HUES48 (cell line): ENCODE results near the gene CST6.

Experiments
- H3K27ac ChIP-seq: one replicate; pipeline ENCODE4 v1.7.0; 2013; ENCODE audit warnings: low read depth, low read length, inconsistent platforms
- H3K27me3 ChIP-seq: 2 replicates; pipeline ENCODE4 v1.6.1; 2013; ENCODE audit warnings: mild to moderate bottlenecking, low read length; ENCODE audit not compliant: control insufficient read depth, insufficient read depth
- H3K36me3 ChIP-seq: 2 replicates; pipeline ENCODE4 v1.6.1; 2013; ENCODE audit warnings: low read length; ENCODE audit not compliant: control insufficient read depth, insufficient read depth
- H3K4me1 ChIP-seq: 2 replicates; pipeline ENCODE4 v1.6.1; 2013; ENCODE audit warnings: mild to moderate bottlenecking, low read length; ENCODE audit not compliant: control insufficient read depth, insufficient read depth
- H3K4me3 ChIP-seq: 2 replicates; pipeline ENCODE4 v1.5.1; 2013; ENCODE audit warnings: mild to moderate bottlenecking, low read depth, low read length
- H3K9ac ChIP-seq: 2 replicates; pipeline ENCODE4 v1.6.1; 2013; ENCODE audit warnings: mild to moderate bottlenecking, low read depth, low read length, moderate library complexity
- H3K9me3 ChIP-seq: 2 replicates; pipeline ENCODE4 v1.6.1; 2013; ENCODE audit warnings: low read length; ENCODE audit not compliant: control insufficient read depth, insufficient read depth

The CST6 gene, protein sequence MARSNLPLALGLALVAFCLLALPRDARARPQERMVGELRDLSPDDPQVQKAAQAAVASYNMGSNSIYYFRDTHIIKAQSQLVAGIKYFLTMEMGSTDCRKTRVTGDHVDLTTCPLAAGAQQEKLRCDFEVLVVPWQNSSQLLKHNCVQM

DNA sequence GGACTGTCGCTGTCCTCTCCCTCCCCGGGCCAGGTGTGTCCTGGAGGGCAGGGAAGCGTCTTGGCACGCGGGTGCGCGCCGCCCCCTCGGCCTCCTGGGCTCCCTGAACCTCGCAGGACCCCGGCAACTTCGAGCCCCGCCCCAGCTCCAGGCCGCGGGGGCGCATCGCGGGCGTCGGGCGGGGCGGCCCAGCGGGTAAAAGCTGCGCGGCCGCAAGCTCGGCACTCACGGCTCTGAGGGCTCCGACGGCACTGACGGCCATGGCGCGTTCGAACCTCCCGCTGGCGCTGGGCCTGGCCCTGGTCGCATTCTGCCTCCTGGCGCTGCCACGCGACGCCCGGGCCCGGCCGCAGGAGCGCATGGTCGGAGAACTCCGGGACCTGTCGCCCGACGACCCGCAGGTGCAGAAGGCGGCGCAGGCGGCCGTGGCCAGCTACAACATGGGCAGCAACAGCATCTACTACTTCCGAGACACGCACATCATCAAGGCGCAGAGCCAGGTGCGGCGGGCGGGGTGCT, at the start of gene CST6:
Gene CST6, plus strand, starts transcription at position 224 of the 519 bp plus-strand sequence. Its CDS starts 37 bp downstream, at position 261.
- Histone ChIP-seq H3K4me1 (peaks cover 5% of the 10 kb centered on the region), H3K27me3 (peaks cover 17% of the 10 kb centered on the region), H3K36me3 (no peaks in the 10 kb centered on the region), H3K9me3 (no peaks in the 10 kb centered on the region), H3K27ac (no peak within 1 kb of the TSS), H3K9ac (no peak within 1 kb of the TSS), H3K4me3 (peak within 1 kb of the TSS; percentile 51; the same call in 1 of the 2 replicates)

DNA sequence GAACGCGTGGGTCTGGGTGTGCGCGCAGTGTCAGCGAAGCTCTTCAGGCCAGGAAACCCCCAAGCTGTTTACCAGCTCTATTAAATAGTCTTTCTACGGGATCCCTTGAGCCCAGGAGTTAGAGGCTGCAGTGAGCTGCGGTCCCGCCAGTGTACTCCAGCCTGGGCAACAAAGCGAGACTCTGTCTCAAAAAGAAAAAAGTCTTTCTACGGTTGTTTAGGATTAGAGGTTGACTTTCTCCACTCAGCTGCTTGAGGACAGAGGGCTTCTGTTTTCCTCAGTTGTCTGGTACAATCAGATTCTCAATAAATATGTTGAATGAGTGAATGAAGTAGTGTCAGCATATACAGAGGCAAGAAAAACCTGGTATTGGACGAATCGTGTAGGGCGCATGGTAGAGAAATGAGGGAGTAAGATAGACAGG, 49.7 kb upstream of the CST6 start:
- Histone ChIP-seq H3K4me1 (no peaks in the 10 kb centered on the region), H3K9me3 (no peaks in the 10 kb centered on the region), H3K9ac (peak overlapping the region; percentile 51), H3K27me3 (no peaks in the 10 kb centered on the region), H3K27ac (peak overlapping the region; percentile 86), H3K36me3 (peaks cover 35% of the 10 kb centered on the region), H3K4me3 (peak overlapping the region; percentile 94)

DNA sequence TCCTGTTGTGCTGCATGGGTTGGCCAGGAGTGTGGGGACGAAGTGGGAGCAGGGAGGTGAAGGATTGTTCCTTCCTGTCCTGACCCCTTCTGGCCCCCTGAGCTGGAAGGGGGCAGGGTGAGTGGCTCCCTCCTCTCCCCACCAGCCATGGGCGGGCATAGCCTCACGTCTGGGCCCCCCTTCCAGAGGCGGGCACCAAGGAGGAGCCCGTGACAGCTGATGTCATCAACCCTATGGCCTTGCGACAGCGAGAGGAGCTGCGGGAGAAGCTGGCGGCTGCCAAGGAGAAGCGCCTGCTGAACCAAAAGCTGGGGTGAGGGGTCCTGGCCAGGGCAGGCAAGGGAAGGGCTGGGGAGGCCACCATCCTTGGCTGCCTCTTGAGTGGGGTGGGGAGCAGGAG, 46.9 kb upstream of the CST6 start:
- Histone ChIP-seq H3K36me3 (peaks cover 63% of the 10 kb centered on the region), H3K27me3 (no peaks in the 10 kb centered on the region), H3K27ac (no peak overlapping the region), H3K4me1 (no peaks in the 10 kb centered on the region), H3K9ac (no peak overlapping the region), H3K9me3 (no peaks in the 10 kb centered on the region), H3K4me3 (no peak overlapping the region)

DNA sequence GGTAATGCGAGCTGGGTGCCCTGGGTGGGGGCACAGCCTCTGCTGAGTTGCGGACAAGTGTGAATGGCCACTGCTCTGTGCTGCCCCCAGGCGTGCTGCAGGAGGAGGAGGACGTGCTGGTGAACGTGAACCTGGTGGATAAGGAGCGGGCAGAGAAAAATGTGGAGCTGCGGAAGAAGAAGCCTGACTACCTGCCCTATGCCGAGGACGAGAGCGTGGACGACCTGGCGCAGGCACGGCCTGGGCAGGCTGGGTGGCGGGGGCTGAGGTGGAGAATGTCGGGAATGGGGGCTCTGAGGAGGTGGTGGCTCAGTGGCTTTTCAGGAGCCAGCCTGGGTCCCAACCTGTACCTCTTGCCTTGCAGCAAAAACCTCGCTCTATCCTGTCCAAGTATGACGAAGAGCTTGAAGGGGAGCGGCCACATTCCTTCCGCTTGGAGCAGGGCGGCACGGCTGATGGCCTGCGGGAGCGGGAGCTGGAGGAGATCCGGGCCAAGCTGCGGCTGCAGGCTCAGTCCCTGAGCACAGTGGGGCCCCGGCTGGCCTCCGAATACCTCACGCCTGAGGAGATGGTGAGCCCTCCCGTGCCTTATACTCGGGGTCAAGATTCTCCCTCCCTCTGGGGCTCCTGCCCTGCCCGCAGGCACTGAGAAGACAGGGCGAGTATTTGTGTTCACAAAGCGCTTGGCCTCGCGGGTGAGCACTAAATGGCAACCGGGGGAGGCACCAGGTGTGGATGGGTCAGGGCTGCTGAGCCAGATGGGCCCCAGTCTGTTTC, 45.6 kb upstream of the CST6 start:
- no peaks in the 10 kb centered on the region for H3K4me1 ChIP-seq
- H3K4me3 ChIP-seq = no peak overlapping the region
- H3K27me3 ChIP-seq = no peaks in the 10 kb centered on the region
- H3K36me3 ChIP-seq = peaks cover 69% of the 10 kb centered on the region
- no peak overlapping the region for H3K9ac ChIP-seq
- no peak overlapping the region for H3K27ac ChIP-seq
- H3K9me3 ChIP-seq = no peaks in the 10 kb centered on the region

DNA sequence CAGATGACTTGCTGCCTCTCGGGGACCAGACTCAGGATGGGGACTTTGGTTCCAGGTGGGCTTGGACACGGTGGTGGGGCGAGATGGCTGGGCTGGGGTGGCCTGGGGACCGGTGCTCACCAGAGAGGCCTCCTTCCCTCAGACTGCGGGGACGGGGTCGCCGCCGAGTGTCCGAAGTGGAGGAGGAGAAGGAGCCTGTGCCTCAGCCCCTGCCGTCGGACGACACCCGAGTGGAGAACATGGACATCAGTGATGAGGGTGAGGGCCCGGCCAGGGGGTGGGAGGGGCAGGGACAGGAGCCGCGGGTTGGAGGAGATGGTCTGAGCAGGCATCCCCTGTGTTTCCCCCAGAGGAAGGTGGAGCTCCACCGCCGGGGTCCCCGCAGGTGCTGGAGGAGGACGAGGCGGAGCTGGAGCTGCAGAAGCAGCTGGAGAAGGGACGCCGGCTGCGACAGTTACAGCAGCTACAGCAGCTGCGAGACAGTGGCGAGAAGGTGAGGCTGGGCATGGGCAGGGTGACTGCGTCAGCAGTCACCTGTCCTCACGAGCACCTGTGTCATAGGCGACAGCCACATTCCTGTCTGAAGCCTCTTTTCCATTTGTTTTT, 44.4 kb upstream of the CST6 start:
- H3K9ac ChIP-seq = no peak overlapping the region
- H3K9me3 ChIP-seq = no peaks in the 10 kb centered on the region
- no peaks in the 10 kb centered on the region for H3K27me3 ChIP-seq
- H3K27ac ChIP-seq = no peak overlapping the region
- no peak overlapping the region for H3K4me3 ChIP-seq
- H3K4me1 ChIP-seq = no peaks in the 10 kb centered on the region
- peaks cover 75% of the 10 kb centered on the region for H3K36me3 ChIP-seq

DNA sequence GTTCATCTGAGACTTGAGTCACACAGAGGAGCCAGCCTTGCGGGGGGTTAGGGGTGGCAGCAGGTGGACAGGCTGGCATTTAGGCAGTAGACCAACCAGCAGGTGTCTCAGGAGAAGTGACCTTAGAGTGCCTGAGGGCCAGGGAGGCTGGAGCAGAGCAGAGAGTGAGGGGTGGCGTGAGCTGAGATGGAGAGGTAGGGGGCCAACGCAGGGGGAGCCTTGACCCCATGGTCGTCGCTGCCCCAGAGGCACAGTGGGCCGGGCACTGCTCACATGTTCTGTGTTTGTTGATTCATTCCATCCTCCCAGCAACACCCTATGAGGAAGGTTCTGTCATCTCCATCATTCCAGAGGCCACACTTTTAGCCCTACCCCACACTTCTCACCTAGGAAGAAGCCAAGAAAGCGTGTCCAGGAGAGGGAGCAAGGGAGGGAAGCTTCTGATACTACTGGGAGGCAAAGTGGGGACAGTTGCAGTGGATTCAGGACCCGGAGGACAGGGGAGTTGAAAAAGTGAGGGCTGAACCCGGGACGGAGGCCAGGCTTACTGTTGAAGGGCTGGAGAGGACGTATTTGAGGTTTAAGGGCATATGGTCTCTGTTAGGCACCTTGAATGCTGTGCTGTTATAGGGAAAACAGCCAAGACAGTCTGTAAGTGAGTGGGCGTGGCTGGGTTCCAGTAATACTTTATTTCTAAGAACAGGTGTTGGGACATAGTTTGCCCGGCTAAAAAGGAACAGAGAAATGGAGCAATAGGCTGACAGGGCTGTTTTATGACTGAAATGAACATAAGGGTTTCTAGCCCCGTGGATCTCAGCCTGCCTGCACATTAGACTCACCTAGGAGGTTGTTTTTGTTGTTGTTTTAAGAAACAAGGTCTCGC, 43.0 kb upstream of the CST6 start:
- Histone ChIP-seq H3K4me3 (no peak overlapping the region), H3K4me1 (no peaks in the 10 kb centered on the region), H3K9ac (no peak overlapping the region), H3K27ac (no peak overlapping the region), H3K9me3 (no peaks in the 10 kb centered on the region), H3K36me3 (peaks cover 80% of the 10 kb centered on the region), H3K27me3 (no peaks in the 10 kb centered on the region)

DNA sequence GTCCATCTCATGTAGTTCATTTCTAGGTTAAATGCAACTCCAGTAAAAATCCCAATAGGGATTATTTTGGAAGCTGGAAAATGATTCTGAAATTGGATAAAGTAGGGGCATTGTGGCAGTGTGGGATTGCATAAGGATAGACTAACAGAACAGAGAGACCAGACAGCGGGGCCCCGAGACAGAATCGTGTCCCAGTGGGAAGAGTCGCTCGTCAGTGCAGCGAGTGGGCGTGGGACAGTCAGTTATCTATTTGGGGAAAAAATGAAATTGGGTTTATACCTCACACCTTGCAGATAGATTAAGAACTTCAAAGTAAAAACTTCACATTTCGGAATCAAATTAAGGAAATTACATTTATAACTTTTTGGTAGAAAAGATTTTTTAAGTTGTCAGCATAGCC, 39.7 kb upstream of the CST6 start:
- H3K9ac ChIP-seq = no peak overlapping the region
- H3K27me3 ChIP-seq = no peaks in the 10 kb centered on the region
- H3K4me3 ChIP-seq = no peak overlapping the region
- H3K4me1 ChIP-seq = no peaks in the 10 kb centered on the region
- no peaks in the 10 kb centered on the region for H3K9me3 ChIP-seq
- H3K27ac ChIP-seq = no peak overlapping the region
- peaks cover 66% of the 10 kb centered on the region for H3K36me3 ChIP-seq

DNA sequence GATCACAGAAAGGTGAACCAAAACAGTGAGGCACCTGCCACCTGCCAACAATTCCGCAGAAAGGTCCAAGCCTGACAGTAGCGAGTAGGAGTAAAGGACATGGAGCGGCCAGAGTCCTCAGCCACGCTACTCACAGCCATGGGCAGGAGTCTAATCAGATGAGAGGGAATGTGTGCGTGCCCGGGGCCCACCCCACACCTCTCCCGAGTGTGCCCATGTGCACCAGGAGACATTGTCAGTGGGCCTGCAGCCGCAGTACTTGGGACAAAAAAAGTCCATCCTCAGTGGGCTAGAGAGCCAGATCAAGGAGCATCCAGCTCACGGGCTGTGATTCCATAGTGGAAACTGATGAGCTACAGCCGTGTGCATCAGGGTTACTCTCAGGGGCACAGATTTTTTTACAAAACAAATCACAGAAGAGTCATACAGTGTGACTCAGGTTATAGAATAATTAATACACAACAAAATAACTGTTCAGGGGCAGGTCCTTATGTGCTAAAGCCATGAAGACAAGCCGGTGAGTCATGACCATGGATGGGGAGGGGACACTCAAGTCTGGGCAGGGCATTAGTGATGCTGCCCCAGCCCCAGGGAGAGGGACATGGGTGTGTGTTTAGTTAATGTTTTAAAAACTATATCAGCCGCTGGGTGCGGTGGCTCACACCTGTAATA, 38.2 kb upstream of the CST6 start:
- H3K4me3 ChIP-seq = no peak overlapping the region
- no peaks in the 10 kb centered on the region for H3K9me3 ChIP-seq
- H3K9ac ChIP-seq = no peak overlapping the region
- H3K27me3 ChIP-seq = no peaks in the 10 kb centered on the region
- peaks cover 65% of the 10 kb centered on the region for H3K36me3 ChIP-seq
- H3K4me1 ChIP-seq = no peaks in the 10 kb centered on the region
- H3K27ac ChIP-seq = no peak overlapping the region

DNA sequence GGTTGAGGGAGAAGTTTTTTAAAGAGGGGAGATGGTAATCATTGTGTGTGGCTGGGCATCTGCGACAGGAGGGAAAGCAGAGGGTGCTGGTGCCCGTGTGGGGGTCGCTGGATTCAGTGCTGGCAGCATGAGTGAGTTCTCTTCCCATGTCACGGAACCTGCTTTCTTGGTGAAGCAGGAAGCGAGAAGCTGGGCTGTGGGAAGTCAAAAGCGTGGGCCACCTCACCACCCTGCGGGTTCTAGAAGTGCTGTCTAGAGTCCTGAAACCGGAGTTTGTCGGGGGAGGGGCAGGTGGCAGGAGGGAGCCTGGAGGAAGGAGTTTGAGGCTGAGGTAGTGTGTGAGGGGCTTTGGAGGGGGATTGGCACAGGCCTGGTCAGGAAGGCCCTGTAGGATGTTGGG, 36.0 kb upstream of the CST6 start:
- Histone ChIP-seq H3K9me3 (no peaks in the 10 kb centered on the region), H3K4me1 (no peaks in the 10 kb centered on the region), H3K4me3 (no peak overlapping the region), H3K36me3 (peaks cover 56% of the 10 kb centered on the region), H3K27me3 (no peaks in the 10 kb centered on the region), H3K27ac (no peak overlapping the region), H3K9ac (no peak overlapping the region)
